Hematopoietic multipotent progenitor cell treated with erythropoietin and hydrocortisone succinate and interleukin-3 and kit ligand, for 17 days (in vitro differentiated cells): ENCODE data around the gene IL22RA1.

Experiments used
- DNase-seq: peaks from one replicate; pipeline ENCODE4 v3.0.0-alpha.2; 2015; ENCODE audit warnings: low spot score

IL22RA1 gene

DNA sequence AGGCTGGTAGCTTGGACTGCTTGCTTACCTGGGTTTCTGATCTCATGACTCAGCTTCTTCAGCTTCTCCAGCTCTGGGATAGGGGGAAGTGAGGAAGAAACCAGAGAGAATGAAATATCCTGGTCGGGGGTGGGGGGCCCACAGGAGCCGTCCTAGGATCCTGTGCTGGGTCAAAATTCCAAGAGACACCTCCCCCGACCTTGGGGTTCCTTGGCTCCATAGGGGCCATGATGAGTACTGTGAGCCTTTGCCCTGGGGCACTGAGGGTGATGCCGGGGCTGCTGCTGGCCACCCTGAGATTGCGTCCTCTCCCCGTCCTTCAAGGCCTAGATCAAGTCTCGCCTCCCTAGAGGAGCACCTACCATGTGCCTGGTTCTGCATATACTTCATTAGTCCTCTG lies 71.0 kb downstream of the IL22RA1 start:
- no peak for DNase-seq

DNA sequence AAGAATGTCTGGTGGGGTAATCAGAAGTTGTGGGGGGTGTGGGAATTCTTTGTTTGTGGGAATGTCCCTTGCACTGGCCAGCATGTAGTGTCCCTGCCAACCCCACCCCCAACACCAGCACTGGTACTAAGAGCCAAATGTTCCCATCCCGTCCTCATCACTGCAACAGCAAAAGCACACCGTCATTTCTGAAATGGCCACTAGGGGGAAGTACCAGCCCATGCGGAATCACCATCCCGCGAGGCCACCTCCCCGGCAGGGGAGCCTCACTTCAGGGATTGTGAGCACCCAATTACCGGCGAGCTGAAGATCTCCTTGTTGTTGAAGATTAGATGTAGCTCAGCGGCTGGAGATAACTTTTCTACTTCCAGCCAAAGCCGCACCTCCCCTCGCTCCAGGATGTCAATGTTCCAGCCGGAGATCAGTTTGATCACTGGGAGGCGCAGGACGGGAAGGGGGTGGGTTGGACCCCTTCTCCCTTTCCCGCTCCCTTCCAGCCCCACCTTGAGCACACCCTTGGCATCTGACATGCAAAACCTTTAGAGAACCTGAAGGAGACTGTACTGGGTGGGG lies 72.0 kb downstream of the IL22RA1 start:
- peak; percentile 57 for DNase-seq

GRCh38 chr1:24069817-24070216 lies 73.1 kb downstream of the IL22RA1 start:
- DNase-seq: no peak
